Measurements from ENCODE around the gene TTLL8. TPM values are rescaled to one million over a fixed set of nuclear protein-coding genes. Genes with fewer than 3 reads are reported as not detected.
A peak's percentile ranks its signal among the peaks of the same experiment; 100 is the strongest.

Gene TTLL8
- total RNA-seq, 2 experiments from 2014 or later = 0.06 to 0.72 TPM

DNA sequence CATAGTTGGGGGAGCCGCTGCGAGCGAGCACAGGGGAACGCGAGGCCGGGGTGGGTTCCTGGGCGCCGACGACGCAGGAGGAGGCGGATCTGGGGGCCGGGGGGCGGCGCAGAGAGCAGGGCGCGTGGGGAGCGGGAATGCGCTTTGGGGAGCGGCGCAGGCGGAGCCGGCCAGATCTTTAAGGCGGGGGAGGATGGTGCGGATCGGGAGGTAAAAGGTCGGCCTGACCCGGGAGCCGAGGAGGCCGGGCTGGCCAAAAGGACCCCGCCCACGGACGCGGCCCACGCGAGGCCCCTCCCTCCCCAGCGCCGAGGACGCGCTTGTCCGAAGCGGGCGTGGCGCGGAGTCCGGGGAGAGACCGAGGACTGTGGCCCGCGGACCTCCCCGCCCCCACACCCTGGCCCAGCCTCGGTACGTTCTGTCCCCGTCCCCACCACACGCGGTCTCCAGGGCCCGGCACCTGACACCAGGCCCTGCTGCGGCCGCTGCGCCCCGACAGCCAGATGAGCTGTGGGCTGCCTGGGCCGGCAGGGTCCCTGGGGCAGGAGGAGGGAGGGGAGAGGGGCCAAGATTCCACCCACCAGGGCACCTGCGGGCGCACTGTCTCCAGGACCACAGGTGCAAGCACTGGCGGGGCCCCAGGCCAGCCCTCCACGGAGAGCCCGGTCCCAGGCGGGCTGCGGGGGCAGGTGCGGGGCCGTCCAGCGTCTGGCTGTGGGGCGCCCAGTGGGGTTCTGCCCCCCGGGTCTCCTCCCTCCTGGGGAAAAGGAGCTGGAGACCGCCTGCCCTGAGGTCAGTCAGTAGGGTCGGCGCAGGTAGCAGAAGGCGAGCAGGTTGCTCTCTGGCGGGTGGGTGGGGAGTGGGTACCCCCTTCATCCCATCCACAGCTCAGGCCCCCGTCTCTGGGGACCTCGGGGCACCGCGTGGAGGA, 86.6 kb downstream of the TTLL8 start:
- H3K79me2 ChIP-seq (ENCODE audit: insufficient read depth, low read depth, low read length) = no peaks in the 10 kb centered on the region
- ChIA-PET CTCF (ENCODE audit: unreplicated experiment) (no interaction called here), POLR2A (no interaction called here)
- H3K9me2 ChIP-seq (ENCODE audit: insufficient read depth, low read length) = no peaks in the 10 kb centered on the region
- intact Hi-C loops (cut with micrococcal nuclease; ENCODE audit: unreplicated experiment) = no loop called here
- H3K4me1 ChIP-seq (ENCODE audit: insufficient read depth, low read length, poor library complexity, severe bottlenecking) = peaks cover 40% of the 10 kb centered on the region
- H3K4me3 ChIP-seq (ENCODE audit: low read depth, low read length, poor library complexity, severe bottlenecking) = peak overlapping the region; percentile 46
- no peak for TF ChIP-seq EZH2phosphoT487 (IDR thresholded peaks at IDR 0.05; ENCODE audit: borderline replicate concordance, low read depth, low read length)
- TF ChIP-seq, protein P1, sequence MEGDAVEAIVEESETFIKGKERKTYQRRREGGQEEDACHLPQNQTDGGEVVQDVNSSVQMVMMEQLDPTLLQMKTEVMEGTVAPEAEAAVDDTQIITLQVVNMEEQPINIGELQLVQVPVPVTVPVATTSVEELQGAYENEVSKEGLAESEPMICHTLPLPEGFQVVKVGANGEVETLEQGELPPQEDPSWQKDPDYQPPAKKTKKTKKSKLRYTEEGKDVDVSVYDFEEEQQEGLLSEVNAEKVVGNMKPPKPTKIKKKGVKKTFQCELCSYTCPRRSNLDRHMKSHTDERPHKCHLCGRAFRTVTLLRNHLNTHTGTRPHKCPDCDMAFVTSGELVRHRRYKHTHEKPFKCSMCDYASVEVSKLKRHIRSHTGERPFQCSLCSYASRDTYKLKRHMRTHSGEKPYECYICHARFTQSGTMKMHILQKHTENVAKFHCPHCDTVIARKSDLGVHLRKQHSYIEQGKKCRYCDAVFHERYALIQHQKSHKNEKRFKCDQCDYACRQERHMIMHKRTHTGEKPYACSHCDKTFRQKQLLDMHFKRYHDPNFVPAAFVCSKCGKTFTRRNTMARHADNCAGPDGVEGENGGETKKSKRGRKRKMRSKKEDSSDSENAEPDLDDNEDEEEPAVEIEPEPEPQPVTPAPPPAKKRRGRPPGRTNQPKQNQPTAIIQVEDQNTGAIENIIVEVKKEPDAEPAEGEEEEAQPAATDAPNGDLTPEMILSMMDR (conservative IDR thresholded peaks at IDR 0.05; ENCODE audit: low read length) = no peak
- no peak overlapping the region for H3K27ac ChIP-seq (ENCODE audit: low read depth, low read length, poor library complexity, severe bottlenecking)
- peak overlapping the region; percentile 68 for H2AFZ ChIP-seq (ENCODE audit: low read length)
- H3K36me3 ChIP-seq (ENCODE audit: insufficient read depth, low read length) = no peaks in the 10 kb centered on the region
- DNase-seq (ENCODE audit: low spot score) = no peak
- H4K20me1 ChIP-seq (ENCODE audit: insufficient read depth, low read length) = 0 out of 2 replicates have a peak, but pooled peaks cover 4% of the 10 kb centered on the region
- BruUV-seq (replicated peaks) = no TSS peak
- H3K9me3 ChIP-seq (ENCODE audit: low read length) = no peaks in the 10 kb centered on the region; the same call in 1 of the 2 replicates
- H3K4me2 ChIP-seq (ENCODE audit: low read length) = peak overlapping the region; percentile 61

GRCh38 chr22:49970528-49971231, 87.4 kb downstream of the TTLL8 start:
- BruUV-seq (replicated peaks) = no TSS peak
- POLR2A ChIA-PET = no interaction called here
- Histone ChIP-seq H3K9me2 (ENCODE audit: insufficient read depth, low read length) (no peaks in the 10 kb centered on the region), H2AFZ (ENCODE audit: low read length) (peak overlapping the region; percentile 68), H4K20me1 (ENCODE audit: insufficient read depth, low read length) (0 out of 2 replicates have a peak, but pooled peaks cover 4% of the 10 kb centered on the region), H3K4me1 (ENCODE audit: insufficient read depth, low read length, poor library complexity, severe bottlenecking) (peaks cover 40% of the 10 kb centered on the region), H3K9me3 (ENCODE audit: low read length) (no peaks in the 10 kb centered on the region; the same call in 1 of the 2 replicates), H3K4me3 (ENCODE audit: low read depth, low read length, poor library complexity, severe bottlenecking) (peak overlapping the region; percentile 46), H3K36me3 (ENCODE audit: insufficient read depth, low read length) (no peaks in the 10 kb centered on the region), H3K79me2 (ENCODE audit: insufficient read depth, low read depth, low read length) (no peaks in the 10 kb centered on the region), H3K27ac (ENCODE audit: low read depth, low read length, poor library complexity, severe bottlenecking) (no peak overlapping the region), H3K4me2 (ENCODE audit: low read length) (peak overlapping the region; percentile 61)
- DNase-seq (ENCODE audit: low spot score) = peak; percentile 74
- CTCF ChIA-PET (ENCODE audit: unreplicated experiment) = no interaction called here
- TF ChIP-seq, protein P1 (conservative IDR thresholded peaks at IDR 0.05; ENCODE audit: low read length) = no peak
- no peak for TF ChIP-seq EZH2phosphoT487 (IDR thresholded peaks at IDR 0.05; ENCODE audit: borderline replicate concordance, low read depth, low read length)
- intact Hi-C loops (cut with micrococcal nuclease; ENCODE audit: unreplicated experiment) = no loop called here
